Astrocyte of the cerebellum (primary cell): ENCODE results near the gene DPYD.

Source experiments
- DNase-seq: peaks from one replicate; pipeline ENCODE4 v3.0.0-alpha.2; 2011; ENCODE audit warnings: low read depth
- H3K4me3 ChIP-seq: 2 replicates; pipeline ENCODE4 v1.5.1; 2011; ENCODE audit warnings: mild to moderate bottlenecking, low read depth, low read length, moderate library complexity
- CTCF ChIP-seq: IDR thresholded peaks from 2 replicates; pipeline ENCODE4 v1.5.1; 2012; ENCODE audit warnings: low read length, low read depth, moderate library complexity, mild to moderate bottlenecking; ENCODE audit errors: missing control alignments
- in situ Hi-C: cut with HindIII; loops from 2 replicates; pipeline ENCODE4 v1.10.0; 2017; ENCODE audit warnings: low sequenced_read_pairs

DPYD gene

GRCh38 chr1:97119260-97120158 lies 801.3 kb downstream of the DPYD start:
- in situ Hi-C loops = no loop called here
- no peak for TF ChIP-seq CTCF
- DNase-seq = no peak

GRCh38 chr1:97114842-97115241 lies 806.0 kb downstream of the DPYD start:
- DNase-seq = no peak
- in situ Hi-C loops = no loop called here
- TF ChIP-seq CTCF = no peak

More at GRCh38 chr1:97119260-97120158, 801.3 kb downstream of the DPYD start:
- H3K4me3 ChIP-seq = no peak overlapping the region

GRCh38 chr1:97112442-97112841 lies 808.4 kb downstream of the DPYD start:
- no peak overlapping the region for H3K4me3 ChIP-seq
- in situ Hi-C loops = no loop called here
- no peak for TF ChIP-seq CTCF
- DNase-seq = no peak

More at GRCh38 chr1:97114842-97115241, 806.0 kb downstream of the DPYD start:
- no peak overlapping the region for H3K4me3 ChIP-seq

GRCh38 chr1:97108179-97108578 lies 812.7 kb downstream of the DPYD start:
- TF ChIP-seq CTCF = no peak
- no peak overlapping the region for H3K4me3 ChIP-seq
- DNase-seq = no peak
- in situ Hi-C loops = no loop called here

GRCh38 chr1:97105531-97105930 lies 815.3 kb downstream of the DPYD start:
- H3K4me3 ChIP-seq = no peak overlapping the region
- DNase-seq = no peak
- TF ChIP-seq CTCF = no peak
- in situ Hi-C loops = no loop called here

- no peak for DNase-seq
- TF ChIP-seq CTCF = no peak
These were observed 819.3 kb downstream of the DPYD start for GRCh38 chr1:97101509-97101908.

More at GRCh38 chr1:97101509-97101908, 819.3 kb downstream of the DPYD start:
- in situ Hi-C loops = no loop called here
- no peak overlapping the region for H3K4me3 ChIP-seq
